IMR-90 (cell line): ENCODE results near the gene COL9A3.

Source experiments
- CTCF ChIP-seq: conservative IDR thresholded peaks from 2 replicates; pipeline ENCODE4 v1.5.1; 2012; ENCODE audit warnings: mild to moderate bottlenecking, low read depth, low read length, improper control_type of control experiment
- ELK1 ChIP-seq: fragments of 150-350 bp; IDR thresholded peaks from 2 replicates; pipeline ENCODE4 v1.6.1; 2016; ENCODE audit warnings: low read depth, mild to moderate bottlenecking, low read length, moderate library complexity, borderline replicate concordance
- FOS ChIP-seq: fragments of 150-350 bp; IDR thresholded peaks from 2 replicates; pipeline ENCODE4 v1.6.1; 2016; ENCODE audit warnings: low read depth, low read length
- MAFK ChIP-seq: IDR thresholded peaks from 2 replicates; pipeline ENCODE4 v1.6.1; 2012; ENCODE audit warnings: low read depth, low read length, improper control_type of control experiment
- MXI1 ChIP-seq: IDR thresholded peaks from 2 replicates; pipeline ENCODE4 v1.6.1; 2012; ENCODE audit warnings: low read depth, mild to moderate bottlenecking, low read length, moderate library complexity, borderline replicate concordance
- NFE2L2 ChIP-seq: fragments of 150-350 bp; IDR thresholded peaks from 2 replicates; pipeline ENCODE4 v1.6.1; 2016; ENCODE audit warnings: low read depth, mild to moderate bottlenecking, low read length
- POLR2A ChIP-seq: IDR thresholded peaks from 2 replicates; pipeline ENCODE4 v1.6.1; 2012; ENCODE audit warnings: mild to moderate bottlenecking, low read depth, low read length
- RCOR1 ChIP-seq: IDR thresholded peaks from 2 replicates; pipeline ENCODE4 v1.6.1; 2012; ENCODE audit warnings: mild to moderate bottlenecking, low read length, improper control_type of control experiment; ENCODE audit not compliant: insufficient replicate concordance
- RFX5 ChIP-seq: IDR thresholded peaks from 2 replicates; pipeline ENCODE4 v1.8.0; 2012; ENCODE audit warnings: low read depth, mild to moderate bottlenecking, low read length, moderate library complexity
- USF2 ChIP-seq: fragments of 150-350 bp; IDR thresholded peaks from 2 replicates; pipeline ENCODE4 v1.6.1; 2017; ENCODE audit warnings: mild to moderate bottlenecking, antibody characterized with exemption, low read length, low read depth

- TF ChIP-seq FOS (no peak), CTCF (no peak), USF2 (no peak), MXI1 (no peak), POLR2A (no peak), NFE2L2 (no peak), RFX5 (no peak), MAFK (no peak), RCOR1 (no peak), ELK1 (no peak)
Measured at GRCh38 chr20:62830821-62831220, 14.0 kb downstream of the COL9A3 start.
